Lung (tissue), 12 donors: ENCODE data around the gene PMS2. TPM values are rescaled to one million over a fixed set of nuclear protein-coding genes. Genes with fewer than 3 reads are reported as not detected.
"Not testable (repeated sequence)": the region's sequence is repeated elsewhere in the genome, so short reads cannot be mapped to it uniquely, and the experiment has no call there.

Experiments used
- ATAC-seq: fragments of 200-7000 bp; cut with Tn5 transposase; one replicate; pipeline ENCODE4 v1.9.1; 2020; ENCODE audit warnings: moderate number of reproducible peaks; ENCODE audit not compliant: insufficient read depth, low FRiP score
- DNase-seq, 3 donors: peaks; one replicate each; pipeline ENCODE4 v3.0.0-alpha.2; 2013 to 2017
- H3K27ac ChIP-seq, 2 donors: one replicate each; pipeline ENCODE4 v1.5.1; 2013; ENCODE audit warnings: mild to moderate bottlenecking in 2 of 2, moderate library complexity in 2 of 2, control low read depth in 1 of 2, inconsistent platforms in 1 of 2, low read depth in 1 of 2, low read length in 1 of 2
- H3K27me3 ChIP-seq, 3 donors: one replicate each; pipeline ENCODE4 v1.5.1; 2013; ENCODE audit warnings: low read length in 2 of 3; ENCODE audit not compliant: control insufficient read depth in 3 of 3, insufficient read depth in 3 of 3
- H3K36me3 ChIP-seq, 4 donors: one replicate each; pipeline ENCODE4 v1.5.1; 2013; ENCODE audit warnings: low read length in 4 of 4, mild to moderate bottlenecking in 1 of 4, moderate library complexity in 1 of 4; ENCODE audit not compliant: control insufficient read depth in 4 of 4, insufficient read depth in 4 of 4
- H3K4me1 ChIP-seq, 5 donors: one replicate each; pipeline ENCODE4 v1.5.1; 2013; ENCODE audit warnings: low read length in 5 of 5, mild to moderate bottlenecking in 2 of 5, moderate library complexity in 1 of 5; ENCODE audit not compliant: control insufficient read depth in 5 of 5, insufficient read depth in 5 of 5
- H3K4me3 ChIP-seq: one replicate; pipeline ENCODE4 v1.5.1; 2013; ENCODE audit warnings: mild to moderate bottlenecking, control low read depth, moderate library complexity
- H3K9ac ChIP-seq, 2 donors: one replicate each; pipeline ENCODE4 v1.5.1; 2013; ENCODE audit warnings: low read length in 2 of 2, control low read depth in 1 of 2; ENCODE audit not compliant: insufficient read depth in 1 of 2
- H3K9me3 ChIP-seq, 4 donors: one replicate each; pipeline ENCODE4 v1.5.1; 2013; ENCODE audit warnings: low read length in 3 of 4, mild to moderate bottlenecking in 1 of 4, moderate library complexity in 1 of 4; ENCODE audit not compliant: control insufficient read depth in 4 of 4, insufficient read depth in 3 of 4
- CTCF ChIP-seq: IDR thresholded peaks from 2 replicates; pipeline ENCODE4 v1.5.1; 2012; ENCODE audit warnings: mild to moderate bottlenecking; ENCODE audit errors: control extremely low read depth, extremely low read depth
- WGBS, 2 donors: extraction: QIAGEN DNeasy Blood & Tissue Kit; methylation state at CpG; one replicate each; pipeline ENCODE4 v1.1.7; 2013; 5-methylcytosine and 5-hydroxymethylcytosine counted together
- polyA plus RNA-seq, 2 donors: library from polyadenylated mRNA; stranded (reverse); fragments of 200-250 nt; gene quantifications; one replicate each; pipeline ENCODE4 v1.2.1, GENCODE V29; 2013
- total RNA-seq, 2 donors: library from RNA; depleted of rRNA in 1 of 2; stranded (reverse); fragments of >200 nt in 1 of 2; gene quantifications; one replicate each; pipeline ENCODE4 v1.2.1, GENCODE V29; 2014 to 2021
- donor health status: control.
- donor health status: control.
- donor health status: Bipolar disorder and iron deficiency.
- donor health status: healthy.
- donor health status: DM: yes; HTN: yes; CAD: no.

PMS2 gene
- total and polyA plus RNA-seq, 4 donors: 3.5 to 19.1 (median 7.9) TPM

GRCh38 chr7:5997210-5997808 lies 11.5 kb downstream of the PMS2 start:
- ATAC-seq (peak; percentile 41), DNase-seq (peak; percentile 56 to 83 (median 79))
- H3K9ac ChIP-seq: no peak overlapping the region
- no peaks in the 10 kb centered on the region for H3K9me3 ChIP-seq
- no peaks in the 10 kb centered on the region for H3K27me3 ChIP-seq
- H3K4me3 ChIP-seq: no peak overlapping the region
- 59 to 68% methylated on average over 10 of the region's 10 CpGs for WGBS, 2 donors
- H3K4me1 ChIP-seq: no peaks in the 10 kb centered on the region
- H3K36me3 ChIP-seq: peaks cover 0 to 12% (median 12%) of the 10 kb centered on the region in 4 donors
- H3K27ac ChIP-seq: no peak overlapping the region
- TF ChIP-seq CTCF: peak; percentile 57

GRCh38 chr7:5987061-5987460 lies 21.8 kb downstream of the PMS2 start:
- not testable (repeated sequence) for H3K36me3 ChIP-seq, H3K27me3 ChIP-seq, H3K9ac ChIP-seq, DNase-seq, ATAC-seq, H3K27ac ChIP-seq, H3K9me3 ChIP-seq, H3K4me1 ChIP-seq, H3K4me3 ChIP-seq
- WGBS, 2 donors: 95 to 96% methylated on average over 15 of the region's 15 CpGs

- not testable (repeated sequence) for H3K4me3 ChIP-seq, H3K27ac ChIP-seq, ATAC-seq, H3K27me3 ChIP-seq, H3K36me3 ChIP-seq, H3K9me3 ChIP-seq, H3K4me1 ChIP-seq, H3K9ac ChIP-seq, DNase-seq
- 86 to 100% methylated on average over 2 of the region's 12 CpGs for WGBS, 2 donors
These were observed 29.1 kb downstream of the PMS2 start for GRCh38 chr7:5979680-5980314.

GRCh38 chr7:5973580-5973979 lies 35.3 kb downstream of the PMS2 start:
- not testable (repeated sequence) for ATAC-seq, H3K9me3 ChIP-seq, H3K27me3 ChIP-seq, H3K27ac ChIP-seq, H3K4me3 ChIP-seq, H3K4me1 ChIP-seq, H3K36me3 ChIP-seq, DNase-seq, H3K9ac ChIP-seq
- WGBS, 2 donors: no CpG with 5 or more reads among the region's 8 CpGs

GRCh38 chr7:5970347-5970911 lies 38.4 kb downstream of the PMS2 start, which contains the start of gene RSPH10B:
Gene RSPH10B (minus strand): TSS chr7:5970689. CDS start chr7:5967116, 3,573 bp downstream.
- not testable (repeated sequence) for H3K36me3 ChIP-seq, ATAC-seq, H3K27ac ChIP-seq, H3K9ac ChIP-seq, H3K4me3 ChIP-seq, H3K9me3 ChIP-seq, DNase-seq, H3K27me3 ChIP-seq, H3K4me1 ChIP-seq
- 13 to 21% methylated on average over 7 to 21 of the region's 43 CpGs for WGBS, 2 donors

GRCh38 chr7:5963810-5964209 lies 45.0 kb downstream of the PMS2 start:
- H3K4me1 ChIP-seq, H3K36me3 ChIP-seq, H3K9me3 ChIP-seq, H3K27ac ChIP-seq, H3K27me3 ChIP-seq, DNase-seq, H3K9ac ChIP-seq, ATAC-seq, H3K4me3 ChIP-seq: not testable (repeated sequence)
- WGBS, 2 donors: 94% methylated on average over 4 to 5 of the region's 7 CpGs

- H3K4me1 ChIP-seq, H3K4me3 ChIP-seq, DNase-seq, H3K27me3 ChIP-seq, H3K9me3 ChIP-seq, H3K27ac ChIP-seq, H3K36me3 ChIP-seq, H3K9ac ChIP-seq, ATAC-seq: not testable (repeated sequence)
- WGBS, 2 donors: 17 to 52% methylated on average over 2 to 5 of the region's 13 CpGs
These were observed 45.6 kb downstream of the PMS2 start for GRCh38 chr7:5963205-5963604.
